SK-N-SH (cell line): ENCODE data around the gene SND1. TPM values are rescaled to one million over a fixed set of nuclear protein-coding genes. Genes with fewer than 3 reads are reported as not detected.
A peak's percentile ranks its signal among the peaks of the same experiment; 100 is the strongest.

Experiments
- CTCF ChIA-PET: fragments of 300-600, 350-600 bp; formaldehyde crosslinking; extraction: SDS; loops from one replicate; lab custom pipeline; 2021; lab: Yijun Ruan, JAX
- POLR2A ChIA-PET: fragments of 350-600 bp; sonication (Branson Sonifier 250); formaldehyde crosslinking; extraction: SDS; loops from one replicate; lab custom pipeline; 2020; ENCODE audit warnings: antibody characterized with exemption, inconsistent platforms; lab: Yijun Ruan, JAX
- DNase-seq: peaks from one replicate; pipeline ENCODE4 v3.0.0; 2012
- H2AFZ ChIP-seq: fragments of 200-600 bp; sonication (generic); 2 replicates; pipeline ENCODE4 v1.8.1; 2016; ENCODE audit warnings: antibody characterized with exemption, mild to moderate bottlenecking, low read depth
- H3F3A ChIP-seq: fragments of 200-600 bp; sonication (generic); replicated peaks from 2 replicates; pipeline ENCODE3; 2016; ENCODE audit warnings: antibody characterized with exemption, mild to moderate bottlenecking; ENCODE audit not compliant: insufficient read depth
- H3K27ac ChIP-seq, 2 experiments: fragments of 200-500 bp in 1 of 2; fragments of 200-600 bp in 1 of 2; sonication (Bioruptor generic) in 1 of 2; sonication (generic), shearing (Covaris generic) in 1 of 2; 2 replicates each; pipeline versions ENCODE4 v1.5.1 to v1.6.1; 2014 to 2016; ENCODE audit warnings: low read depth in 2 of 2, inconsistent platforms in 1 of 2, low read length in 1 of 2, mild to moderate bottlenecking in 1 of 2, mixed read lengths in 1 of 2
- H3K27me3 ChIP-seq: fragments of 200-600 bp; sonication (generic), shearing (Covaris generic); 2 replicates; pipeline ENCODE4 v1.6.1; 2016; ENCODE audit warnings: mixed run types; ENCODE audit not compliant: insufficient read depth
- H3K36me3 ChIP-seq, 2 experiments: fragments of 200-500 bp in 1 of 2; fragments of 200-600 bp in 1 of 2; sonication (Bioruptor generic) in 1 of 2; sonication (generic) in 1 of 2; replicated peaks in 1 of 2; 2 replicates each; pipeline versions ENCODE3 to v1.5.1; 2014 to 2016; ENCODE audit warnings: low read length in 1 of 2, mild to moderate bottlenecking in 1 of 2; ENCODE audit not compliant: insufficient read depth in 2 of 2, control insufficient read depth in 1 of 2
- H3K4me1 ChIP-seq, 2 experiments: fragments of 200-500 bp in 1 of 2; fragments of 200-600 bp in 1 of 2; sonication (Bioruptor generic) in 1 of 2; sonication (generic), shearing (Covaris generic) in 1 of 2; 2 replicates each; pipeline versions ENCODE4 v1.5.1 to v1.6.1; 2014 to 2016; ENCODE audit warnings: low read depth in 1 of 2, low read length in 1 of 2, mixed run types in 1 of 2; ENCODE audit not compliant: insufficient read depth in 2 of 2, control insufficient read depth in 1 of 2
- H3K4me2 ChIP-seq: fragments of 200-600 bp; sonication (generic), shearing (Covaris generic); 2 replicates; pipeline ENCODE4 v1.6.1; 2017; ENCODE audit warnings: mixed run types
- H3K4me3 ChIP-seq, 2 experiments: fragments of 200-500 bp in 1 of 2; fragments of 200-600 bp in 1 of 2; sonication (Bioruptor generic) in 1 of 2; sonication (generic), shearing (Covaris generic) in 1 of 2; 2 replicates each; pipeline versions ENCODE4 v1.5.1 to v1.8.1; 2014 to 2016; ENCODE audit warnings: low read depth in 2 of 2, inconsistent platforms in 1 of 2, low read length in 1 of 2, mild to moderate bottlenecking in 1 of 2, mixed read lengths in 1 of 2, moderate library complexity in 1 of 2
- H3K79me2 ChIP-seq: fragments of 200-600 bp; sonication (generic); 2 replicates; pipeline ENCODE4 v1.8.1; 2017; ENCODE audit warnings: mild to moderate bottlenecking; ENCODE audit not compliant: insufficient read depth
- H3K9ac ChIP-seq: fragments of 200-600 bp; sonication (generic); 2 replicates; pipeline ENCODE4 v1.6.1; 2017; ENCODE audit warnings: mixed run types
- H3K9me2 ChIP-seq: fragments of 200-600 bp; sonication (generic); 2 replicates; pipeline ENCODE4 v1.6.1; 2017; ENCODE audit warnings: mixed run types
- H3K9me3 ChIP-seq: fragments of 200-600 bp; sonication (generic); 2 replicates; pipeline ENCODE4 v1.6.1; 2017; ENCODE audit warnings: mixed run types, mild to moderate bottlenecking, moderate library complexity
- H4K20me1 ChIP-seq: fragments of 200-600 bp; sonication (generic); 2 replicates; pipeline ENCODE4 v1.6.1; 2017; ENCODE audit warnings: mild to moderate bottlenecking, mixed run types; ENCODE audit not compliant: insufficient read depth
- ELF1 ChIP-seq: IDR thresholded peaks from 2 replicates; pipeline ENCODE4 v1.4.0; 2012
- EP300 ChIP-seq, 2 experiments: IDR thresholded peaks; 2 replicates each; pipeline versions ENCODE4 v1.4.0 to v1.6.1; 2012; ENCODE audit warnings: borderline replicate concordance in 1 of 2, low read depth in 1 of 2, low read length in 1 of 2
- FOXM1 ChIP-seq: IDR thresholded peaks from 2 replicates; pipeline ENCODE4 v1.4.0; 2012; ENCODE audit warnings: low read depth, mild to moderate bottlenecking
- GABPA ChIP-seq: IDR thresholded peaks from 2 replicates; pipeline ENCODE4 v1.4.0; 2012; ENCODE audit warnings: low read depth, mild to moderate bottlenecking
- GATA2 ChIP-seq: sonication (generic); formaldehyde crosslinking; IDR thresholded peaks from 2 replicates; pipeline ENCODE4 v1.5.0; 2020; ENCODE audit warnings: mild to moderate bottlenecking, missing genetic modification reagents
- MXI1 ChIP-seq: IDR thresholded peaks from 2 replicates; pipeline ENCODE4 v1.6.1; 2012; ENCODE audit warnings: mild to moderate bottlenecking, low read depth, low read length, improper control_type of control experiment
- NFIC ChIP-seq: IDR thresholded peaks from 2 replicates; pipeline ENCODE4 v1.4.0; 2012; ENCODE audit warnings: borderline replicate concordance
- NRF1 ChIP-seq: IDR thresholded peaks from 2 replicates; pipeline ENCODE4 v1.6.1; 2012; ENCODE audit warnings: low read depth, mild to moderate bottlenecking, low read length
- RAD21 ChIP-seq: IDR thresholded peaks from 2 replicates; pipeline ENCODE4 v1.6.1; 2012; ENCODE audit warnings: mild to moderate bottlenecking, low read length
- RFX5 ChIP-seq: IDR thresholded peaks from 2 replicates; pipeline ENCODE4 v1.6.1; 2012; ENCODE audit warnings: mild to moderate bottlenecking, improper control_type of control experiment, low read length
- RXRA ChIP-seq: IDR thresholded peaks from 2 replicates; pipeline ENCODE4 v1.4.0; 2012; ENCODE audit warnings: low read depth, mild to moderate bottlenecking, borderline replicate concordance
- SIN3A ChIP-seq: IDR thresholded peaks from 2 replicates; pipeline ENCODE4 v1.6.1; 2012; ENCODE audit warnings: low read depth, mild to moderate bottlenecking, low read length, moderate library complexity, borderline replicate concordance
- TAF1 ChIP-seq: IDR thresholded peaks from 2 replicates; pipeline ENCODE4 v1.6.1; 2012; ENCODE audit warnings: low read depth, mild to moderate bottlenecking, low read length, moderate library complexity, borderline replicate concordance
- TCF12 ChIP-seq: IDR thresholded peaks from 2 replicates; pipeline ENCODE4 v1.4.0; 2012
- TEAD4 ChIP-seq: IDR thresholded peaks from 2 replicates; pipeline ENCODE4 v1.4.0; 2012; ENCODE audit warnings: mild to moderate bottlenecking, borderline replicate concordance; ENCODE audit not compliant: insufficient read depth
- YY1 ChIP-seq: IDR thresholded peaks from 2 replicates; pipeline ENCODE4 v1.4.0; 2012; ENCODE audit warnings: low read depth, mild to moderate bottlenecking
- WGBS: methylation state at CpG from one replicate; pipeline ENCODE4 v1.1.6; 2017; ENCODE audit warnings: low lambda C conversion rate; 5-methylcytosine and 5-hydroxymethylcytosine counted together
- polyA plus RNA-seq, 3 experiments: library from polyadenylated mRNA; depleted of rRNA; stranded (reverse); fragments of >200 nt; gene quantifications; 2 replicates each; pipeline ENCODE4 v1.2.3, GENCODE V29; 2012
- TF ChIP-seq, protein P1 (sequence below): IDR thresholded peaks from 2 replicates; pipeline ENCODE4 v1.6.1; 2012; ENCODE audit warnings: mild to moderate bottlenecking, low read depth, low read length, moderate library complexity
- TF ChIP-seq, protein P2 (sequence below): fragments of 150-350 bp; IDR thresholded peaks from 2 replicates; pipeline ENCODE4 v1.6.1; 2017; ENCODE audit warnings: antibody characterized with exemption, low read length, low read depth, borderline replicate concordance
- TF ChIP-seq, protein P3 (sequence below): IDR thresholded peaks from 2 replicates; pipeline ENCODE4 v1.4.0; 2012; ENCODE audit warnings: low read depth
- TF ChIP-seq, protein P4 (sequence below): IDR thresholded peaks from 2 replicates; pipeline ENCODE4 v1.4.0; 2012; ENCODE audit warnings: low read depth, borderline replicate concordance
- TF ChIP-seq, protein P5 (sequence below): fragments of 150-350 bp; IDR thresholded peaks from 2 replicates; pipeline ENCODE4 v1.6.1; 2016; ENCODE audit warnings: mild to moderate bottlenecking, low read depth, low read length

SND1 gene
- polyA plus RNA-seq, 1 of the 3 experiments (the other 2 are of a cell fraction), result 165 TPM

DNA sequence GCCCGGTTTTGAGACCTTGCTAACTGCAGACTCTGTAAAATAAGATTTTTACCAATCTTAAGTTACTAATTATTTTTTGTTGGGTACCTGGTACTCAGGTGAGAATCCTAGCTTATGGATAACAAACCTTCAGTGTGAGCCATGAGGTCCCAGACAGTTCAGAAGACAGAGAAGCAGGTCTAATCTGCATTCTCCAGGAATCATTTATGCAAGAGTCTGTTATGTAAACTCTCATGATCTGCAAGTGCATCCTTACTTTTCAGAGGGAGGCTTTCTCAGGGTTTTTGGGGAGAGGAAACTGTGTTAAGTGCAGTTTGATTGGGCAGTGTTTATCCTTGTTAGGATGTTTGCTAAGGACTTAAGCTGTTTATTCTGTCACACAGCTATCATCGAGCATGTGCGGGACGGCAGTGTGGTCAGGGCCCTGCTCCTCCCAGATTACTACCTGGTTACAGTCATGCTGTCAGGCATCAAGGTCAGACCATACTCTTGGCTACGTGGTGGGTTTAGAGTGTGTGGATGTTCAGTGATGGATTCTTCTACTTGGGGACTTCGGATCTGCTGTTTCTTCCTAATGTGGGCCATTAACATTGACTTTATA lies 50.2 kb downstream of the SND1 start (continued):
- TF ChIP-seq, protein P1, sequence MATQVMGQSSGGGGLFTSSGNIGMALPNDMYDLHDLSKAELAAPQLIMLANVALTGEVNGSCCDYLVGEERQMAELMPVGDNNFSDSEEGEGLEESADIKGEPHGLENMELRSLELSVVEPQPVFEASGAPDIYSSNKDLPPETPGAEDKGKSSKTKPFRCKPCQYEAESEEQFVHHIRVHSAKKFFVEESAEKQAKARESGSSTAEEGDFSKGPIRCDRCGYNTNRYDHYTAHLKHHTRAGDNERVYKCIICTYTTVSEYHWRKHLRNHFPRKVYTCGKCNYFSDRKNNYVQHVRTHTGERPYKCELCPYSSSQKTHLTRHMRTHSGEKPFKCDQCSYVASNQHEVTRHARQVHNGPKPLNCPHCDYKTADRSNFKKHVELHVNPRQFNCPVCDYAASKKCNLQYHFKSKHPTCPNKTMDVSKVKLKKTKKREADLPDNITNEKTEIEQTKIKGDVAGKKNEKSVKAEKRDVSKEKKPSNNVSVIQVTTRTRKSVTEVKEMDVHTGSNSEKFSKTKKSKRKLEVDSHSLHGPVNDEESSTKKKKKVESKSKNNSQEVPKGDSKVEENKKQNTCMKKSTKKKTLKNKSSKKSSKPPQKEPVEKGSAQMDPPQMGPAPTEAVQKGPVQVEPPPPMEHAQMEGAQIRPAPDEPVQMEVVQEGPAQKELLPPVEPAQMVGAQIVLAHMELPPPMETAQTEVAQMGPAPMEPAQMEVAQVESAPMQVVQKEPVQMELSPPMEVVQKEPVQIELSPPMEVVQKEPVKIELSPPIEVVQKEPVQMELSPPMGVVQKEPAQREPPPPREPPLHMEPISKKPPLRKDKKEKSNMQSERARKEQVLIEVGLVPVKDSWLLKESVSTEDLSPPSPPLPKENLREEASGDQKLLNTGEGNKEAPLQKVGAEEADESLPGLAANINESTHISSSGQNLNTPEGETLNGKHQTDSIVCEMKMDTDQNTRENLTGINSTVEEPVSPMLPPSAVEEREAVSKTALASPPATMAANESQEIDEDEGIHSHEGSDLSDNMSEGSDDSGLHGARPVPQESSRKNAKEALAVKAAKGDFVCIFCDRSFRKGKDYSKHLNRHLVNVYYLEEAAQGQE, result no peak
- no peak for TF ChIP-seq MXI1
- TF ChIP-seq, protein P2, sequence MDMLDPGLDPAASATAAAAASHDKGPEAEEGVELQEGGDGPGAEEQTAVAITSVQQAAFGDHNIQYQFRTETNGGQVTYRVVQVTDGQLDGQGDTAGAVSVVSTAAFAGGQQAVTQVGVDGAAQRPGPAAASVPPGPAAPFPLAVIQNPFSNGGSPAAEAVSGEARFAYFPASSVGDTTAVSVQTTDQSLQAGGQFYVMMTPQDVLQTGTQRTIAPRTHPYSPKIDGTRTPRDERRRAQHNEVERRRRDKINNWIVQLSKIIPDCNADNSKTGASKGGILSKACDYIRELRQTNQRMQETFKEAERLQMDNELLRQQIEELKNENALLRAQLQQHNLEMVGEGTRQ, result no peak
- TF ChIP-seq, protein P3, sequence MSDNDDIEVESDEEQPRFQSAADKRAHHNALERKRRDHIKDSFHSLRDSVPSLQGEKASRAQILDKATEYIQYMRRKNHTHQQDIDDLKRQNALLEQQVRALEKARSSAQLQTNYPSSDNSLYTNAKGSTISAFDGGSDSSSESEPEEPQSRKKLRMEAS, result no peak
- no peak for TF ChIP-seq ELF1
- TF ChIP-seq TAF1, result no peak
- TF ChIP-seq TEAD4, result no peak
- TF ChIP-seq GATA2 (CRISPR knock-in tag), result no peak
- TF ChIP-seq NRF1, result no peak
- TF ChIP-seq EP300 (IDR thresholded peaks at IDR 0.05; ENCODE audit: borderline replicate concordance in 1 of 2, low read depth in 1 of 2, low read length in 1 of 2), result no peak
- TF ChIP-seq RAD21, result no peak
- TF ChIP-seq GABPA, result no peak
- no peak for TF ChIP-seq RXRA

DNA sequence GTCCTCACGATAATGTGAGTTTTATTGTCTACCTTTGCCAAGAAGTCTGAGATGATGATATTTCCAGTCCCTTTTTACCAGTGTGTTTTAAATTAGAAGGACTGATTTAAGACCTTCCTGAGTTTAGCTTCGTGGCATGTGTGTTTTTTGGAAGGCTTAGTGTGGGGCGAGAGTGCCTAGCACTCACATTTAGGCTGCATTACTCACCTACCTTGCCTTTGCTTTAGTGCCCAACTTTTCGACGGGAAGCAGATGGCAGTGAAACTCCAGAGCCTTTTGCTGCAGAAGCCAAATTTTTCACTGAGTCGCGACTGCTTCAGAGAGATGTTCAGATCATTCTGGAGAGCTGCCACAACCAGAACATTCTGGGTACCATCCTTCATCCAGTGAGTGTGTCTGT lies 50.9 kb downstream of the SND1 start:
- no peaks in the 10 kb centered on the region for H3K9me3 ChIP-seq
- peaks cover 14% of the 10 kb centered on the region for H4K20me1 ChIP-seq
- no peak overlapping the region for H2AFZ ChIP-seq
- H3K36me3 ChIP-seq, result peaks cover 79 to 85% of the 10 kb centered on the region in 2 experiments
- H3K4me1 ChIP-seq, result peaks cover 7 to 10% of the 10 kb centered on the region in 2 experiments
- H3K4me2 ChIP-seq, result no peak overlapping the region
- no peaks in the 10 kb centered on the region for H3K9me2 ChIP-seq
- no peak overlapping the region for H3K9ac ChIP-seq
- CTCF ChIA-PET, result interaction anchor here (0.7 to 19.8 kb wide), 6 partner anchors 8 to 510 kb away, joined by 3 to 444 read pairs (median 3); no protein-coding TSS in a partner anchor
- H3K27me3 ChIP-seq, result no peaks in the 10 kb centered on the region
- POLR2A ChIA-PET, result no interaction called here
- H3K4me3 ChIP-seq, result no peak overlapping the region
- H3K27ac ChIP-seq, result peak overlapping the region; percentile 12 to 14; a peak in 3 of 4 replicates
- 76% methylated on average over 7 of the region's 7 CpGs for WGBS
- H3K79me2 ChIP-seq, result peaks cover 48% of the 10 kb centered on the region
- peaks cover 13% of the 10 kb centered on the region for H3F3A ChIP-seq
- no peak for DNase-seq
- TF ChIP-seq, protein P4, sequence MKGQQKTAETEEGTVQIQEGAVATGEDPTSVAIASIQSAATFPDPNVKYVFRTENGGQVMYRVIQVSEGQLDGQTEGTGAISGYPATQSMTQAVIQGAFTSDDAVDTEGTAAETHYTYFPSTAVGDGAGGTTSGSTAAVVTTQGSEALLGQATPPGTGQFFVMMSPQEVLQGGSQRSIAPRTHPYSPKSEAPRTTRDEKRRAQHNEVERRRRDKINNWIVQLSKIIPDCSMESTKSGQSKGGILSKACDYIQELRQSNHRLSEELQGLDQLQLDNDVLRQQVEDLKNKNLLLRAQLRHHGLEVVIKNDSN, result no peak
- no peak for TF ChIP-seq RXRA
- no peak for TF ChIP-seq ELF1
- TF ChIP-seq, protein P3, result no peak
- TF ChIP-seq RFX5, result no peak
- no peak for TF ChIP-seq NRF1
- peak; percentile 40; the same call in 1 of the 2 replicates for TF ChIP-seq NFIC
- no peak for TF ChIP-seq TAF1
- no peak for TF ChIP-seq YY1
- TF ChIP-seq, protein P5, sequence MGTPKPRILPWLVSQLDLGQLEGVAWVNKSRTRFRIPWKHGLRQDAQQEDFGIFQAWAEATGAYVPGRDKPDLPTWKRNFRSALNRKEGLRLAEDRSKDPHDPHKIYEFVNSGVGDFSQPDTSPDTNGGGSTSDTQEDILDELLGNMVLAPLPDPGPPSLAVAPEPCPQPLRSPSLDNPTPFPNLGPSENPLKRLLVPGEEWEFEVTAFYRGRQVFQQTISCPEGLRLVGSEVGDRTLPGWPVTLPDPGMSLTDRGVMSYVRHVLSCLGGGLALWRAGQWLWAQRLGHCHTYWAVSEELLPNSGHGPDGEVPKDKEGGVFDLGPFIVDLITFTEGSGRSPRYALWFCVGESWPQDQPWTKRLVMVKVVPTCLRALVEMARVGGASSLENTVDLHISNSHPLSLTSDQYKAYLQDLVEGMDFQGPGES, result no peak
- TF ChIP-seq FOXM1, result no peak
- peak; percentile 70 for TF ChIP-seq TCF12
- no peak for TF ChIP-seq SIN3A
- no peak for TF ChIP-seq GATA2 (CRISPR knock-in tag)
